ENCODE measurements around the gene SETD7. TPM values are rescaled to one million over a fixed set of nuclear protein-coding genes. Genes with fewer than 3 reads are reported as not detected.

SETD7 gene
- total RNA-seq, 2 experiments from 2014 or later: 23.1 to 23.5 TPM

DNA sequence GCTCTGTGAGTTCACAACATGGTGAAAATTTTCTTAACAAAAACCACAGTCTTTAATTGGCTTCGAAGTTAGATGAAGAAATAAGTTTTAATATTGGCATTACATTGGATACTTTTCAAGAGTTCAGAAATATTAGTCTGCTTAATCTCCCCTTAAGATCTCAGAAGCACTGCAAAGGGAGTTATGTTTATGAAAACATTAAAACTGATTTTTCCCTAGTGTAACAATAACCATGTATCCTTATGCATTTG is 1.5 kb downstream of the SETD7 start:
- DNase-seq (no peak), ATAC-seq (ENCODE audit: poor library complexity) (no peak)
- TF ChIP-seq, protein P1, sequence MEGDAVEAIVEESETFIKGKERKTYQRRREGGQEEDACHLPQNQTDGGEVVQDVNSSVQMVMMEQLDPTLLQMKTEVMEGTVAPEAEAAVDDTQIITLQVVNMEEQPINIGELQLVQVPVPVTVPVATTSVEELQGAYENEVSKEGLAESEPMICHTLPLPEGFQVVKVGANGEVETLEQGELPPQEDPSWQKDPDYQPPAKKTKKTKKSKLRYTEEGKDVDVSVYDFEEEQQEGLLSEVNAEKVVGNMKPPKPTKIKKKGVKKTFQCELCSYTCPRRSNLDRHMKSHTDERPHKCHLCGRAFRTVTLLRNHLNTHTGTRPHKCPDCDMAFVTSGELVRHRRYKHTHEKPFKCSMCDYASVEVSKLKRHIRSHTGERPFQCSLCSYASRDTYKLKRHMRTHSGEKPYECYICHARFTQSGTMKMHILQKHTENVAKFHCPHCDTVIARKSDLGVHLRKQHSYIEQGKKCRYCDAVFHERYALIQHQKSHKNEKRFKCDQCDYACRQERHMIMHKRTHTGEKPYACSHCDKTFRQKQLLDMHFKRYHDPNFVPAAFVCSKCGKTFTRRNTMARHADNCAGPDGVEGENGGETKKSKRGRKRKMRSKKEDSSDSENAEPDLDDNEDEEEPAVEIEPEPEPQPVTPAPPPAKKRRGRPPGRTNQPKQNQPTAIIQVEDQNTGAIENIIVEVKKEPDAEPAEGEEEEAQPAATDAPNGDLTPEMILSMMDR (IDR thresholded peaks at IDR 0.05): no peak
- peak overlapping the region; percentile 95 for H3K27ac Mint-ChIP-seq
- CTCF ChIA-PET: interaction anchor here (1.5 to 2.0 kb wide), 4 partner anchors 20 to 101 kb away, joined by 4 to 7 read pairs (median 6); no protein-coding TSS in a partner anchor
- Histone ChIP-seq H3K4me3 (ENCODE audit: low read length) (peak overlapping the region; percentile 96), H3K4me1 (ENCODE audit: insufficient read depth, low read length) (peaks cover 35% of the 10 kb centered on the region), H3K36me3 (ENCODE audit: insufficient read depth, low read length) (no peaks in the 10 kb centered on the region), H3K27ac (ENCODE audit: low read depth in 1 of 2, low read length in 2 of 2) (peak overlapping the region; percentile 31 to 74), H3K27me3 (ENCODE audit: control insufficient read depth in 1 of 2, insufficient read depth in 2 of 2, low read length in 2 of 2) (no peaks in the 10 kb centered on the region), H3K9me3 (ENCODE audit: control insufficient read depth in 1 of 2, insufficient read depth in 1 of 2, low read length in 2 of 2) (no peaks in the 10 kb centered on the region)
- H3K9me3 Mint-ChIP-seq: no peaks in the 10 kb centered on the region
- H3K4me3 Mint-ChIP-seq: peak overlapping the region; percentile 95
- H3K36me3 Mint-ChIP-seq (ENCODE audit: low read depth): peaks cover 19% of the 10 kb centered on the region
- peaks cover 9% of the 10 kb centered on the region for H3K27me3 Mint-ChIP-seq
- intact Hi-C loops (cut with DNase I, micrococcal nuclease): loop anchor here (2.0 to 10.0 kb wide), 8 partner anchors 24 to 970 kb away; partner anchors contain the start of genes ELMOD2 (in 1 of the 2), MAML3 (in 1 of the 2), NAA15 (in 1 of the 2) and NDUFC1 (in 1 of the 2)
- peaks cover 63% of the 10 kb centered on the region for H3K4me1 Mint-ChIP-seq (ENCODE audit: low read depth)
- POLR2A ChIA-PET: interaction anchor here (0.7 to 4.7 kb wide), 12 partner anchors 10 to 821 kb away, joined by 3 to 67 read pairs (median 12); partner anchors contain the start of genes ELF2, MAML3, MGST2 and NAA15

DNA sequence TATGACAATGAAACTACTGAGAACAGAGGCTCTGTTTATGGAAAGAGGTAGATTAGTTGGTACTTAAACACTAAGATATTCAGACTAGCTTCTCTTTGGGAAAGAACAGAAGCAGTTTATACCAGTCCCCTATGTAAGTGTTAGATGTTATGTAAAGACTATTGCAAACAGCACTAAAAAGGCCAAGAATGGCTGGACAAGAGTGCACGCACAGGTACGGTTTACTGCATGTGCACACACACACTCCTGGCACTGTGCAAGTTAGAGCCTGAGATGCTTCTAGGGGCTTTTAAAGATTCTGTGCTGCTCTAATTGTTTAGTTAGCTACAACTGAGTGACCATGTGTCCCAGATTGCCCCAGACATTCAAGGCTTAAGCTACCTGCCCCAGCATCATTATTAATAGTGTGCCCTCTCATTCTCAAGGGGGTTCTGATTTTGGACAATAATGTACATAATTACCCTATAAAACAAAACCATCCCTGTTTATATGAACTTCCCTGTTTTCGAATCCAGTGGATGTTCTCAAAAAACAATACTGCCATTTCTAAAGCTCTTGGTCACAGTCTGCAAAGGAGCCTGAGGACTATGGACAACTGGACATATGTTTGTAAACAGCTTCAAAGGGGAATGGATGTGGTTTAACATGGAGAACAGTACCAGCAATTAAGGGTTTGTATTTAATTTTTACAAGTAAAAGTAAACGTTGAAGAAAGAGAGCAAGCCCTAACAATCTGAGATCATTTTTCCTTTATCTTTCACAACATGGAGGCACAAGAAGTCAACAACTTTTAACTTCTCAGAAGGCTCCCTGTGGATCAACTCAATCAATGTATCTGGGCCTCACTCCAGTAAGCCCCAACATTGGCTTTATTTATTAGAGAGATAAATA is 2.0 kb downstream of the SETD7 start:
- Mint-ChIP-seq H3K36me3 (ENCODE audit: low read depth) (peaks cover 19% of the 10 kb centered on the region), H3K4me1 (ENCODE audit: low read depth) (peaks cover 57% of the 10 kb centered on the region), H3K27ac (peak overlapping the region; percentile 95), H3K27me3 (peaks cover 9% of the 10 kb centered on the region), H3K4me3 (peak overlapping the region; percentile 95), H3K9me3 (no peaks in the 10 kb centered on the region)
- ChIA-PET POLR2A (interaction anchor here (0.7 to 4.7 kb wide), 12 partner anchors 10 to 821 kb away, joined by 3 to 67 read pairs (median 12); partner anchors contain the start of genes ELF2, MAML3, MGST2 and NAA15), CTCF (interaction anchor here (1.5 to 2.0 kb wide), 3 partner anchors 19 to 56 kb away, joined by 5 to 7 read pairs (median 6); no protein-coding TSS in a partner anchor)
- no peaks in the 10 kb centered on the region for H3K27me3 ChIP-seq (ENCODE audit: control insufficient read depth in 1 of 2, insufficient read depth in 2 of 2, low read length in 2 of 2)
- DNase-seq: no peak
- H3K36me3 ChIP-seq (ENCODE audit: insufficient read depth, low read length): no peaks in the 10 kb centered on the region
- no peak for ATAC-seq (ENCODE audit: poor library complexity)
- TF ChIP-seq, protein P1 (IDR thresholded peaks at IDR 0.05): no peak
- no peaks in the 10 kb centered on the region for H3K9me3 ChIP-seq (ENCODE audit: control insufficient read depth in 1 of 2, insufficient read depth in 1 of 2, low read length in 2 of 2)
- H3K4me3 ChIP-seq (ENCODE audit: low read length): peak overlapping the region; percentile 96
- peaks cover 31% of the 10 kb centered on the region for H3K4me1 ChIP-seq (ENCODE audit: insufficient read depth, low read length)
- H3K27ac ChIP-seq (ENCODE audit: low read depth in 1 of 2, low read length in 2 of 2): no peak overlapping the region
- intact Hi-C loops (cut with DNase I, micrococcal nuclease): loop anchor here (2.0 to 10.0 kb wide), 8 partner anchors 23 to 971 kb away; partner anchors contain the start of genes ELMOD2 (in 1 of the 2), MAML3 (in 1 of the 2), NAA15 (in 1 of the 2) and NDUFC1 (in 1 of the 2)

DNA sequence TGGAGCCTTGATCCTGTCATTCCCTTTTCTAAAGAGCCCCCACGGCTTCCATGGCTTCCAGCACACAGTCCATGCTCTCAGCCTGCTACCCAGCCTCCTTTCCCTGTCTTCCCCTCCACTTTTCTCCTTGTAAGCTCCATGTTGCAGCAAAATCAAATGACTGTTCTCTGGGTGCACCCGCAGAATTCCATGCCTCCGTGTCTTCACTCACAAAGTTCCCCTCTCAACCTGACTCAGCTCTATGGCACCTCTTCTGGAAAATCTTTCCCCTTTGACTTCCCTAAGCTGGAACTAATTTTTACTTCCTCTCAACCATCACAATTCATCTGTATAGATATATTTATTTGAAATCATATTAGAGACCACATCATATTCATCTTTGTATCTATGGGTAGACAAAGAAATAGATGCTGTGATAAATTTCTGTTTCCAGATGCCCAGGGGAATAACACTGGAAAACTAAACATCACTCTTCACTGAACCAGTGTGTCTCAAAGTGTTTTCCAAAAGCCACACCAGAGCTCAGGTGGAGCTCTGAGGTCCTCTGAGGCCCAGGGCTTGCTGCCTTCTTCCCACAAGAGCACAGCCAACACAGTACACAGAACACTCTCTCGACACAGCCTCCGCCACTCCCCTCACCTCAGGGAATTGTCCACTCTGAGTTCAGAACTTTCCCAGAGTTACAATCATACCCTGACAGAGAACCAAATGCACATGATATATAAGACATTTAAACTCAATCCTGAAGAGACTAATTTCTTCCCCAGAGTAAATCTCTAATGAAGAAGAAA is 3.3 kb downstream of the SETD7 start:
- POLR2A ChIA-PET: interaction anchor here (1.8 to 4.7 kb wide), 2 partner anchors 22 to 99 kb away, joined by 5 to 67 read pairs; partner anchors contain the start of gene RAB33B
- no peak for DNase-seq
- TF ChIP-seq, protein P1 (IDR thresholded peaks at IDR 0.05): no peak
- peaks cover 29% of the 10 kb centered on the region for H3K4me1 ChIP-seq (ENCODE audit: insufficient read depth, low read length)
- no peaks in the 10 kb centered on the region for H3K9me3 ChIP-seq (ENCODE audit: control insufficient read depth in 1 of 2, insufficient read depth in 1 of 2, low read length in 2 of 2)
- ATAC-seq (ENCODE audit: poor library complexity): no peak
- H3K4me3 ChIP-seq (ENCODE audit: low read length): no peak overlapping the region
- H3K4me3 Mint-ChIP-seq: peak overlapping the region; percentile 34
- peaks cover 46% of the 10 kb centered on the region for H3K4me1 Mint-ChIP-seq (ENCODE audit: low read depth)
- H3K9me3 Mint-ChIP-seq: no peaks in the 10 kb centered on the region
- peaks cover 9% of the 10 kb centered on the region for H3K27me3 Mint-ChIP-seq
- intact Hi-C loops (cut with DNase I, micrococcal nuclease): loop anchor here in 1 of 2 experiments (5.0 to 10.0 kb wide), 7 partner anchors 55 to 972 kb away; partner anchors contain the start of genes ELMOD2, MAML3, NAA15 and NDUFC1
- no peak overlapping the region for H3K27ac ChIP-seq (ENCODE audit: low read depth in 1 of 2, low read length in 2 of 2)
- H3K36me3 ChIP-seq (ENCODE audit: insufficient read depth, low read length): no peaks in the 10 kb centered on the region
- no peaks in the 10 kb centered on the region for H3K27me3 ChIP-seq (ENCODE audit: control insufficient read depth in 1 of 2, insufficient read depth in 2 of 2, low read length in 2 of 2)
- H3K27ac Mint-ChIP-seq: peak overlapping the region; percentile 95
- CTCF ChIA-PET: no interaction called here
- peaks cover 19% of the 10 kb centered on the region for H3K36me3 Mint-ChIP-seq (ENCODE audit: low read depth)

Measured in CD4-positive, alpha-beta T cell (primary cell).